ENCODE data around the gene IGSF8.

- TF ChIP-seq GABPA (IDR thresholded peaks at IDR 0.05; ENCODE audit: borderline replicate concordance, insufficient read depth, low read length) (no peak), CTCF (IDR thresholded peaks at IDR 0.05; ENCODE audit: control extremely low read depth in 1 of 3, insufficient read depth in 1 of 3, low read depth in 1 of 3, low read length in 3 of 3) (no peak), USF2 (IDR thresholded peaks at IDR 0.05; ENCODE audit: low read length) (no peak), POLR2A (IDR thresholded peaks at IDR 0.05; ENCODE audit: control extremely low read depth in 1 of 2, low read depth in 2 of 2, low read length in 2 of 2) (no peak), BRCA1 (IDR thresholded peaks at IDR 0.05; ENCODE audit: low read depth, low read length) (no peak), ZNF274 (IDR thresholded peaks at IDR 0.05; ENCODE audit: borderline replicate concordance, extremely low read depth, low read length) (no peak), YY1 (IDR thresholded peaks at IDR 0.05; ENCODE audit: low read depth, low read length) (no peak), KDM5A (IDR thresholded peaks at IDR 0.05; ENCODE audit: low read length) (no peak), SP2 (IDR thresholded peaks at IDR 0.05; ENCODE audit: low read length) (no peak), SIX5 (IDR thresholded peaks at IDR 0.05; ENCODE audit: low read depth, low read length) (no peak), EP300 (IDR thresholded peaks at IDR 0.05; ENCODE audit: borderline replicate concordance in 1 of 2, low read depth in 2 of 2, low read length in 2 of 2) (no peak), SP1 (IDR thresholded peaks at IDR 0.05; ENCODE audit: low read depth, low read length) (no peak)
Observed at GRCh38 chr1:160096274-160097116, 1.9 kb downstream of the IGSF8 start.

Measured in H1 (cell line).